Astrocyte of the cerebellum (primary cell): ENCODE measurements around the gene LIG4.

Experiments used
- DNase-seq: peaks from one replicate; pipeline ENCODE4 v3.0.0-alpha.2; 2011; ENCODE audit warnings: low read depth
- H3K4me3 ChIP-seq: 2 replicates; pipeline ENCODE4 v1.5.1; 2011; ENCODE audit warnings: mild to moderate bottlenecking, low read depth, low read length, moderate library complexity
- in situ Hi-C: cut with HindIII; loops from 2 replicates; pipeline ENCODE4 v1.10.0; 2017; ENCODE audit warnings: low sequenced_read_pairs
- TF ChIP-seq, protein P1 (sequence below): IDR thresholded peaks from 2 replicates; pipeline ENCODE4 v1.5.1; 2012; ENCODE audit warnings: low read length, low read depth, moderate library complexity, mild to moderate bottlenecking; ENCODE audit errors: missing control alignments

LIG4 gene

DNA sequence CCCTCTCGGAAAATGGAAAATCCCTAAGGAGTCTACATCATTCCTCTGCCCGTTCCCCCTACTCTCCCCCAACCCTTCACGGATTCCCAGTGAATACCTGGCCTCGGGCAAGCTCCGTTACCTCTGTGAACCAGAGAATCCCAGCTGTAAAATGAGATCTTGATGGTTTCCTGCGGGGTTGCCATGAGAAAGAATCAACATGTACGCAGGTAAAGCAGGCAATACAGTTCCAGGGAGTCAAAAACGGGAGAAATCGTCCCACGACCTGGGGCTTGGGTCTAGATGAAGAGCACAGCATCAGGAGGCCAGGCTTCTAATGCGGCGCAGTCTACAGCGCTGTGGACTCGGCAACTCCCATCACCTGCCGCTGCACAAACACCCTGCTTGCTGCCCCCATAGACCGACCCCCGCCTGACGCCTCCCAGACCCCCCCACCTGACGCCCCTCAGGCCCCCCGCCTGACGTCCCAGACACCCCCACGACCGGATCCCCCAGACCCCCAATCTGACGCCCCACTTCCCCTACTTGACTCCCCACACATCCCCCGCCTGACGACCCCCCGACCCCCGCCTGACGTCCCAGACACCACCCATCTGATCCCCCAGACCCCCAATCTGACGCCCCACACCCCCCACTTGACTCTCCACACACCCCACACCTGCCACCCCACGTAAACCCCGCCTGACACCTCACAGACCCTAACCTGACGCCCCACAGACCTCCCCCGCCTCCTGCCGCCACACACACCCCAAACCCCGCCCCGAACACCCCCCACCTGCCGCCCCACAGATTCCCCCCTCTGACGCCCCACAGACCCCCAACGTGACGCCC lies 680 bp downstream of the LIG4 start:
- peak overlapping the region; percentile 41 for H3K4me3 ChIP-seq
- in situ Hi-C loops, result no loop called here
- no peak for DNase-seq
- TF ChIP-seq, protein P1, sequence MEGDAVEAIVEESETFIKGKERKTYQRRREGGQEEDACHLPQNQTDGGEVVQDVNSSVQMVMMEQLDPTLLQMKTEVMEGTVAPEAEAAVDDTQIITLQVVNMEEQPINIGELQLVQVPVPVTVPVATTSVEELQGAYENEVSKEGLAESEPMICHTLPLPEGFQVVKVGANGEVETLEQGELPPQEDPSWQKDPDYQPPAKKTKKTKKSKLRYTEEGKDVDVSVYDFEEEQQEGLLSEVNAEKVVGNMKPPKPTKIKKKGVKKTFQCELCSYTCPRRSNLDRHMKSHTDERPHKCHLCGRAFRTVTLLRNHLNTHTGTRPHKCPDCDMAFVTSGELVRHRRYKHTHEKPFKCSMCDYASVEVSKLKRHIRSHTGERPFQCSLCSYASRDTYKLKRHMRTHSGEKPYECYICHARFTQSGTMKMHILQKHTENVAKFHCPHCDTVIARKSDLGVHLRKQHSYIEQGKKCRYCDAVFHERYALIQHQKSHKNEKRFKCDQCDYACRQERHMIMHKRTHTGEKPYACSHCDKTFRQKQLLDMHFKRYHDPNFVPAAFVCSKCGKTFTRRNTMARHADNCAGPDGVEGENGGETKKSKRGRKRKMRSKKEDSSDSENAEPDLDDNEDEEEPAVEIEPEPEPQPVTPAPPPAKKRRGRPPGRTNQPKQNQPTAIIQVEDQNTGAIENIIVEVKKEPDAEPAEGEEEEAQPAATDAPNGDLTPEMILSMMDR, result no peak

DNA sequence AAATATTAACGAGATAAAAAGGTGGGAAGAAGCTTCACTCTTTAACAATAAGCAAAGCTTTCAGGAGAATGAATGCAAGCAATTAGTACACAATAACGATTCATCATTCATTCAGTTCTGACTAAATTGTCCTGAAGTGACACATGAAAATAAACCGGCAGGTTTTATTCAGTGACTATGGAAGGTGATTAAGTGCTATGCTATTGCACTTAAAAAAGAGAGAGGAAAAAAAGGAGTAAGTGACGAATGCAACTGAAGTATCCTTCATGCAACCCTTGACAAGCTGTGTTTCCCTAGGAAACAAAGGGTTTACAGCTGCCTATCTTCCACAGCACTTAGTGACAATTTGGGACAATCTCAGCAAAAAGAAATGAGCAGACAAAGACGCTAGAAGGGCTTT lies 1.4 kb downstream of the LIG4 start:
- TF ChIP-seq, protein P1, result no peak
- peak overlapping the region; percentile 41 for H3K4me3 ChIP-seq
- in situ Hi-C loops, result no loop called here
- DNase-seq, result no peak

GRCh38 chr13:108212886-108213285 lies 2.5 kb downstream of the LIG4 start:
- DNase-seq, result no peak
- TF ChIP-seq, protein P1, result no peak
- in situ Hi-C loops, result no loop called here
- H3K4me3 ChIP-seq, result no peak overlapping the region

- in situ Hi-C loops, result no loop called here
These were observed 4.8 kb downstream of the LIG4 start for GRCh38 chr13:108210551-108210950.

DNA sequence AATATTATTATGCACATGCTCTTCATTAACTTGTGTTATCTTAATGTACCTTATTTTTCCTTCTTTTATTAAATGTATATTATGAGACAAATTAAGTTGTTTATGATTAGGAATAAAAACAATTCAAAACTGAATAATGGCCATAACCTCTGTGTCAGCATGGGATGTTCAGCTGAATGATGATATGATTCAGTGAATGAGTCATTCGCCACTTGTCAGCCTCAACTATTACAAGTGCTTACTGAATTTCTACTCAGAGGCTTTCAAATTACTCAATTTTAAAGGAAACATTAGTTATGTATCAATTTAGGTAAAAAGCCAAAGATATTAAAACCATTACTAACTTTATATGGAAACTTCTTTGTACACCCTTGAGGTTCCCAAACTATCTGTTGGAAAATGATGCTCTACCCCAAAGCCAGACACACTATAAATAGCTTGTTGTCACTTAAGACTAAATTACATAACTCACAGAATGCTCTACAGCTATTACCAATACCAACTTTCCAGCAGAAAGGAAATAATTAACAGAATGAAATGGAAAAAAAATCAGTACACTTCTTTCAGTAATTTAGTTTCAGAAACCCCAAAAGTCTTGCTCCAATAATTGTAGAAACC lies 14.4 kb downstream of the LIG4 start:
- in situ Hi-C loops, result no loop called here
- DNase-seq, result no peak
- no peak overlapping the region for H3K4me3 ChIP-seq
- TF ChIP-seq, protein P1, result no peak

More at GRCh38 chr13:108210551-108210950, 4.8 kb downstream of the LIG4 start:
- no peak for DNase-seq
- TF ChIP-seq, protein P1, result no peak
- no peak overlapping the region for H3K4me3 ChIP-seq

DNA sequence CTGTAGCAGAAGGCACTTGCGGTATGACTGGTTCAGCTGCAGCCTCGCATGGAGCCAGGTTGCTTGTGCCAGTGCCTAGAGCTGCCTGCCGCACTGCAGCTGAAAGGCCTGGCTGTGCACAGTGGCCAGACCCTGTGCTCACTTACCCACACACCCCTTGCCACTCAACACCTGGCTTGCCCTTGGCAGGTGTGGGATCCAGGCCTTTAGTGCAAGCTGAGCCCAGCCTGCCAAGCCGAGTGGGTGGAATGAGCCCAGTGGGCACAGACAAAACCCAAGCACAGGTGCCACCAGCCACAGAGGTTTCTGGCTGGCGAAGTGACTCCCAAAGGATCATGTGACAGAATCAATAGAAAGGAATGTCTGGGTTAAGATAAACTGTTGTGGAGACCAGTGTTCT lies 19.5 kb downstream of the LIG4 start:
- H3K4me3 ChIP-seq, result no peak overlapping the region
- no peak for DNase-seq
- TF ChIP-seq, protein P1, result no peak
- in situ Hi-C loops, result no loop called here
